WTC11 (cell line): ENCODE data around the gene GLTPD2. TPM values are rescaled to one million over a fixed set of nuclear protein-coding genes. Genes with fewer than 3 reads are reported as not detected.
"Not testable (repeated sequence)": the region's sequence is repeated elsewhere in the genome, so short reads cannot be mapped to it uniquely, and the experiment has no call there.

Experiments used
- ATAC-seq: fragments of 200-7000 bp; cut with Tn5 transposase; 2 replicates; pipeline ENCODE4 v1.10.0; 2021; ENCODE audit warnings: mild to moderate bottlenecking, moderate library complexity
- CTCF ChIA-PET: fragments of 300-600 bp; sonication (Branson Sonifier 250); formaldehyde crosslinking; loops from one replicate; lab custom pipeline; 2021; ENCODE audit warnings: antibody characterized with exemption; lab: Charles Lee
- POLR2A ChIA-PET: fragments of 350-600 bp; sonication (Branson Sonifier 250); formaldehyde crosslinking; loops from one replicate; lab custom pipeline; 2021; ENCODE audit warnings: antibody characterized with exemption; lab: Charles Lee
- DNase-seq: peaks from one replicate; pipeline ENCODE4 v3.0.0; 2021; ENCODE audit warnings: low spot score
- H3K27ac Mint-ChIP-seq: 2 replicates; pipeline ENCODE4 v1.8.0; 2021; ENCODE audit warnings: mixed read lengths
- H3K27me3 Mint-ChIP-seq: 2 replicates; pipeline ENCODE4 v1.8.0; 2021; ENCODE audit warnings: low read depth, mild to moderate bottlenecking, moderate library complexity, mixed read lengths
- H3K36me3 Mint-ChIP-seq: 2 replicates; pipeline ENCODE4 v1.8.0; 2021; ENCODE audit warnings: mixed read lengths
- H3K4me1 Mint-ChIP-seq: 2 replicates; pipeline ENCODE4 v1.8.0; 2022; ENCODE audit warnings: mixed read lengths
- H3K4me3 Mint-ChIP-seq: 2 replicates; pipeline ENCODE4 v1.8.0; 2021; ENCODE audit warnings: mild to moderate bottlenecking, moderate library complexity, mixed read lengths
- H3K9me3 Mint-ChIP-seq: 2 replicates; pipeline ENCODE4 v1.8.0; 2021; ENCODE audit warnings: mixed read lengths
- CBFB ChIP-seq: sonication (generic); formaldehyde crosslinking; IDR thresholded peaks from 2 replicates; pipeline ENCODE4 v1.8.1; 2022; ENCODE audit warnings: mild to moderate bottlenecking, low read depth, missing genetic modification reagents
- CREB1 ChIP-seq: sonication (generic); formaldehyde crosslinking; IDR thresholded peaks from 2 replicates; pipeline ENCODE4 v1.8.0; 2023; ENCODE audit warnings: mild to moderate bottlenecking, missing genetic modification reagents
- ELF4 ChIP-seq: sonication (generic); formaldehyde crosslinking; IDR thresholded peaks from 2 replicates; pipeline ENCODE4 v1.8.1; 2022; ENCODE audit warnings: low read depth, mild to moderate bottlenecking, moderate library complexity, missing genetic modification reagents
- GABPB1 ChIP-seq: sonication (generic); formaldehyde crosslinking; IDR thresholded peaks from 2 replicates; pipeline ENCODE4 v1.8.1; 2023; ENCODE audit warnings: mild to moderate bottlenecking, missing genetic modification reagents
- HMGA2 ChIP-seq: fragments of 250-450 bp; sonication (Bioruptor Pico); IDR thresholded peaks from 2 replicates; pipeline ENCODE4 v1.4.0; 2021; ENCODE audit warnings: mild to moderate bottlenecking, moderate library complexity
- JAZF1 ChIP-seq: fragments of 250-450 bp; sonication (Bioruptor Pico); IDR thresholded peaks from 2 replicates; pipeline ENCODE4 v1.9.0; 2021; ENCODE audit warnings: moderate library complexity, mild to moderate bottlenecking, inconsistent platforms
- KAT7 ChIP-seq: sonication (generic); formaldehyde crosslinking; IDR thresholded peaks from 2 replicates; pipeline ENCODE4 v1.8.1; 2023; ENCODE audit warnings: missing genetic modification reagents, mild to moderate bottlenecking, borderline replicate concordance
- SMAD3 ChIP-seq: sonication (generic); formaldehyde crosslinking; IDR thresholded peaks from 2 replicates; pipeline ENCODE4 v1.8.0; 2022; ENCODE audit warnings: missing genetic modification reagents, mild to moderate bottlenecking, borderline replicate concordance
- SP1 ChIP-seq: sonication (generic); formaldehyde crosslinking; conservative IDR thresholded peaks from 2 replicates; pipeline ENCODE4 v1.8.1; 2022; ENCODE audit warnings: missing genetic modification reagents
- TEAD1 ChIP-seq: sonication (generic); formaldehyde crosslinking; IDR thresholded peaks from 2 replicates; pipeline ENCODE4 v1.8.0; 2022; ENCODE audit warnings: mild to moderate bottlenecking, missing genetic modification reagents
- TP53 ChIP-seq: sonication (generic); formaldehyde crosslinking; IDR thresholded peaks from 2 replicates; pipeline ENCODE4 v1.8.1; 2023; ENCODE audit warnings: mild to moderate bottlenecking, missing genetic modification reagents
- ZNF121 ChIP-seq: sonication (generic); formaldehyde crosslinking; IDR thresholded peaks from 2 replicates; pipeline ENCODE4 v1.8.0; 2023; ENCODE audit warnings: missing genetic modification reagents
- ZNF219 ChIP-seq: sonication (generic); formaldehyde crosslinking; IDR thresholded peaks from 2 replicates; pipeline ENCODE4 v1.8.0; 2023; ENCODE audit warnings: missing genetic modification reagents, mild to moderate bottlenecking, borderline replicate concordance
- total RNA-seq: library from RNA; stranded (reverse); gene quantifications from 3 replicates; pipeline ENCODE4 v1.2.3, GENCODE V29; 2021
- TF ChIP-seq, protein P1 (sequence below): fragments of 200-600 bp; IDR thresholded peaks from 2 replicates; pipeline ENCODE4 v1.8.0; 2022; ENCODE audit warnings: antibody characterized with exemption
- TF ChIP-seq, protein P2 (sequence below): sonication (generic); formaldehyde crosslinking; IDR thresholded peaks from 2 replicates; pipeline ENCODE4 v1.8.1; 2023; ENCODE audit warnings: mild to moderate bottlenecking, missing genetic modification reagents
- TF ChIP-seq, protein P3 (sequence below): fragments of 250-450 bp; sonication (Bioruptor Pico); IDR thresholded peaks from 2 replicates; pipeline ENCODE4 v1.9.0; 2021; ENCODE audit warnings: mild to moderate bottlenecking
- TF ChIP-seq, protein P4 (sequence below): sonication (generic); formaldehyde crosslinking; IDR thresholded peaks from 2 replicates; pipeline ENCODE4 v1.8.1; 2023; ENCODE audit warnings: mild to moderate bottlenecking, missing genetic modification reagents, moderate library complexity
- TF ChIP-seq, protein P5 (sequence below): sonication (generic); formaldehyde crosslinking; IDR thresholded peaks from 2 replicates; pipeline ENCODE4 v1.8.0; 2022; ENCODE audit warnings: mild to moderate bottlenecking, missing genetic modification reagents
- TF ChIP-seq, protein P6 (sequence below): sonication (generic); formaldehyde crosslinking; IDR thresholded peaks from 2 replicates; pipeline ENCODE4 v1.8.1; 2023; ENCODE audit warnings: mild to moderate bottlenecking, missing genetic modification reagents, moderate library complexity
- TF ChIP-seq, protein P7 (sequence below): sonication (generic); formaldehyde crosslinking; IDR thresholded peaks from 2 replicates; pipeline ENCODE4 v1.8.1; 2022; ENCODE audit warnings: mild to moderate bottlenecking, moderate library complexity, missing genetic modification reagents
- TF ChIP-seq, protein P8 (sequence below): fragments of 250-450 bp; sonication (Bioruptor Pico); IDR thresholded peaks from 2 replicates; pipeline ENCODE4 v1.9.0; 2021; ENCODE audit warnings: moderate library complexity, mild to moderate bottlenecking, inconsistent platforms, borderline replicate concordance

The GLTPD2 gene
- total RNA-seq, 1 experiment from 2014 or later: not detected

DNA sequence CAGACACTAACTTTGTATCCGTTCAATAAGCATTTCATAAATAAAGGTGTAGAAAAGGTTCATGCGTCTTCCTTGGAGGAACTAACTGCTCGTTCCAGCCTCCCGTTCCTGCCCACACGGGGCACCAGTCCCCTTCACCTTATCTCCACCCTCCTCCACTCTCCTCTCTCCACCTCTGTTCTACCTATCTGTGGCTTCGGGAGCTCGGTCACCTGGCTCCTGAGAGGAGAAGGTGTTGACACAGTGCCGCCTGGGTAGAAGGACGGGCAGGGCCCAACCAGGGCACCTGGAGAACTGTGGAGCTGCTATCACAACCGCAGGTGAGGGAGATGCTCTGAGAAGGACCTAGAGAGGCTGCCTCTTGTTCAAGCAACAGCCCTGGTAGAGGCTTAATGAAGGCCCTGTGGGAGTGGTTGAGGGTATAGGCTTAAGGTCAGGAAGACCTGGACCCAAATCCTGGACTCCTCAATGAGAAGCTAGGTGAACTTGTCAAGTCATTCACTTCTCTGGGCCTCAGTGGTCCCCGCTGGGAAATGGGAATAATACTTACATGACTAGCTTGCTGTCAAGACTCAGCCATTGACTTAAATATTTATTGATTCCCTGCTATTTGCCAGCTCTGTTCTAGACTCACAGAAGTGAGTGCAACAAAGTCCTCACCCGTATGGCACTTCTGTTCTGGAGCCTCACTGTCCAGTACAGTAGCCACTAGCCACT lies 34.8 kb downstream of the GLTPD2 start:
- ChIA-PET CTCF (interaction anchor here (0.9 to 1.8 kb wide), 3 partner anchors 35 to 113 kb away, joined by 3 to 4 read pairs (median 4); partner anchors contain the start of gene ARRB2), POLR2A (no interaction called here)
- no peak for TF ChIP-seq TEAD1
- TF ChIP-seq, protein P1, sequence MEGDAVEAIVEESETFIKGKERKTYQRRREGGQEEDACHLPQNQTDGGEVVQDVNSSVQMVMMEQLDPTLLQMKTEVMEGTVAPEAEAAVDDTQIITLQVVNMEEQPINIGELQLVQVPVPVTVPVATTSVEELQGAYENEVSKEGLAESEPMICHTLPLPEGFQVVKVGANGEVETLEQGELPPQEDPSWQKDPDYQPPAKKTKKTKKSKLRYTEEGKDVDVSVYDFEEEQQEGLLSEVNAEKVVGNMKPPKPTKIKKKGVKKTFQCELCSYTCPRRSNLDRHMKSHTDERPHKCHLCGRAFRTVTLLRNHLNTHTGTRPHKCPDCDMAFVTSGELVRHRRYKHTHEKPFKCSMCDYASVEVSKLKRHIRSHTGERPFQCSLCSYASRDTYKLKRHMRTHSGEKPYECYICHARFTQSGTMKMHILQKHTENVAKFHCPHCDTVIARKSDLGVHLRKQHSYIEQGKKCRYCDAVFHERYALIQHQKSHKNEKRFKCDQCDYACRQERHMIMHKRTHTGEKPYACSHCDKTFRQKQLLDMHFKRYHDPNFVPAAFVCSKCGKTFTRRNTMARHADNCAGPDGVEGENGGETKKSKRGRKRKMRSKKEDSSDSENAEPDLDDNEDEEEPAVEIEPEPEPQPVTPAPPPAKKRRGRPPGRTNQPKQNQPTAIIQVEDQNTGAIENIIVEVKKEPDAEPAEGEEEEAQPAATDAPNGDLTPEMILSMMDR: no peak
- TF ChIP-seq, protein P2, sequence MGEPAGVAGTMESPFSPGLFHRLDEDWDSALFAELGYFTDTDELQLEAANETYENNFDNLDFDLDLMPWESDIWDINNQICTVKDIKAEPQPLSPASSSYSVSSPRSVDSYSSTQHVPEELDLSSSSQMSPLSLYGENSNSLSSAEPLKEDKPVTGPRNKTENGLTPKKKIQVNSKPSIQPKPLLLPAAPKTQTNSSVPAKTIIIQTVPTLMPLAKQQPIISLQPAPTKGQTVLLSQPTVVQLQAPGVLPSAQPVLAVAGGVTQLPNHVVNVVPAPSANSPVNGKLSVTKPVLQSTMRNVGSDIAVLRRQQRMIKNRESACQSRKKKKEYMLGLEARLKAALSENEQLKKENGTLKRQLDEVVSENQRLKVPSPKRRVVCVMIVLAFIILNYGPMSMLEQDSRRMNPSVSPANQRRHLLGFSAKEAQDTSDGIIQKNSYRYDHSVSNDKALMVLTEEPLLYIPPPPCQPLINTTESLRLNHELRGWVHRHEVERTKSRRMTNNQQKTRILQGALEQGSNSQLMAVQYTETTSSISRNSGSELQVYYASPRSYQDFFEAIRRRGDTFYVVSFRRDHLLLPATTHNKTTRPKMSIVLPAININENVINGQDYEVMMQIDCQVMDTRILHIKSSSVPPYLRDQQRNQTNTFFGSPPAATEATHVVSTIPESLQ (CRISPR knock-in tag): no peak
- no peak for TF ChIP-seq GABPB1 (CRISPR knock-in tag)
- no peak for TF ChIP-seq SMAD3 (CRISPR knock-in tag)
- peak overlapping the region; percentile 67; the same call in 1 of the 2 replicates for H3K27ac Mint-ChIP-seq
- DNase-seq: no peak
- no peaks in the 10 kb centered on the region for H3K4me1 Mint-ChIP-seq
- no peak for ATAC-seq
- H3K27me3 Mint-ChIP-seq: no peaks in the 10 kb centered on the region
- no peak overlapping the region for H3K4me3 Mint-ChIP-seq
- peaks cover 8% of the 10 kb centered on the region for H3K36me3 Mint-ChIP-seq
- no peaks in the 10 kb centered on the region for H3K9me3 Mint-ChIP-seq

DNA sequence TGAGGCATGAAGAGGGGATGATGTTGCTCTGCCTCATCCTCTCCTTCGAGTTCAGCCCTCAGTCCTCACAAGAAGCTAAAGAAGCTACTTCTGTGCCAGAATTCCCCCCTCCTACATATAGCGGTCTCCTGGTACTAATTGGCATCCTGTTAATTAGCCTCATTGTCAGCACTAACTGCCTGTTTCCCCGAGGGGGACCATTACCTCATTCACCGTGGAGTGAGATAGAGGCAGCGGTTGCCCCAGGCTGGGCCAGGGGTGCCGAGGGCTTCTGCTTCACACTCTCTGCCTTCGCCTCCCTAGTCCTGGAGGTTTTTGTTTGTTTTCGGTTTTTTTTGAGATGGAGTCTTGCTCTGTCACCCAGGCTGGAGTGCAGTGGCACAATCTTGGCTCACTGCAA lies 38.6 kb downstream of the GLTPD2 start:
- no peaks in the 10 kb centered on the region for H3K9me3 Mint-ChIP-seq
- no peak for DNase-seq
- CTCF ChIA-PET: interaction anchor here (0.5 kb wide), 1 partner anchor 28 kb away, joined by 3 read pairs; no protein-coding TSS in a partner anchor
- ATAC-seq: no peak
- TF ChIP-seq CBFB (CRISPR knock-in tag) (no peak), CREB1 (CRISPR knock-in tag) (no peak), TEAD1 (no peak), SMAD3 (CRISPR knock-in tag) (no peak), ZNF219 (CRISPR knock-in tag) (no peak), ELF4 (CRISPR knock-in tag) (no peak), KAT7 (CRISPR knock-in tag) (no peak), TP53 (CRISPR knock-in tag) (no peak), JAZF1 (CRISPR knock-in tag) (no peak), SP1 (no peak), HMGA2 (no peak), ZNF121 (CRISPR knock-in tag) (no peak)
- TF ChIP-seq, protein P3, sequence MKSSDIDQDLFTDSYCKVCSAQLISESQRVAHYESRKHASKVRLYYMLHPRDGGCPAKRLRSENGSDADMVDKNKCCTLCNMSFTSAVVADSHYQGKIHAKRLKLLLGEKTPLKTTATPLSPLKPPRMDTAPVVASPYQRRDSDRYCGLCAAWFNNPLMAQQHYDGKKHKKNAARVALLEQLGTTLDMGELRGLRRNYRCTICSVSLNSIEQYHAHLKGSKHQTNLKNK (CRISPR knock-in tag): no peak
- TF ChIP-seq, protein P4, sequence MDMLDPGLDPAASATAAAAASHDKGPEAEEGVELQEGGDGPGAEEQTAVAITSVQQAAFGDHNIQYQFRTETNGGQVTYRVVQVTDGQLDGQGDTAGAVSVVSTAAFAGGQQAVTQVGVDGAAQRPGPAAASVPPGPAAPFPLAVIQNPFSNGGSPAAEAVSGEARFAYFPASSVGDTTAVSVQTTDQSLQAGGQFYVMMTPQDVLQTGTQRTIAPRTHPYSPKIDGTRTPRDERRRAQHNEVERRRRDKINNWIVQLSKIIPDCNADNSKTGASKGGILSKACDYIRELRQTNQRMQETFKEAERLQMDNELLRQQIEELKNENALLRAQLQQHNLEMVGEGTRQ: no peak
- TF ChIP-seq, protein P5, sequence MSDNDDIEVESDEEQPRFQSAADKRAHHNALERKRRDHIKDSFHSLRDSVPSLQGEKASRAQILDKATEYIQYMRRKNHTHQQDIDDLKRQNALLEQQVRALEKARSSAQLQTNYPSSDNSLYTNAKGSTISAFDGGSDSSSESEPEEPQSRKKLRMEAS (CRISPR knock-in tag): no peak
- TF ChIP-seq, protein P6, sequence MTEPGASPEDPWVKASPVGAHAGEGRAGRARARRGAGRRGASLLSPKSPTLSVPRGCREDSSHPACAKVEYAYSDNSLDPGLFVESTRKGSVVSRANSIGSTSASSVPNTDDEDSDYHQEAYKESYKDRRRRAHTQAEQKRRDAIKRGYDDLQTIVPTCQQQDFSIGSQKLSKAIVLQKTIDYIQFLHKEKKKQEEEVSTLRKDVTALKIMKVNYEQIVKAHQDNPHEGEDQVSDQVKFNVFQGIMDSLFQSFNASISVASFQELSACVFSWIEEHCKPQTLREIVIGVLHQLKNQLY (CRISPR knock-in tag): no peak
- TF ChIP-seq, protein P7, sequence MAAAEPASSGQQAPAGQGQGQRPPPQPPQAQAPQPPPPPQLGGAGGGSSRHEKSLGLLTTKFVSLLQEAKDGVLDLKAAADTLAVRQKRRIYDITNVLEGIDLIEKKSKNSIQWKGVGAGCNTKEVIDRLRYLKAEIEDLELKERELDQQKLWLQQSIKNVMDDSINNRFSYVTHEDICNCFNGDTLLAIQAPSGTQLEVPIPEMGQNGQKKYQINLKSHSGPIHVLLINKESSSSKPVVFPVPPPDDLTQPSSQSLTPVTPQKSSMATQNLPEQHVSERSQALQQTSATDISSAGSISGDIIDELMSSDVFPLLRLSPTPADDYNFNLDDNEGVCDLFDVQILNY: no peak
- TF ChIP-seq, protein P8, sequence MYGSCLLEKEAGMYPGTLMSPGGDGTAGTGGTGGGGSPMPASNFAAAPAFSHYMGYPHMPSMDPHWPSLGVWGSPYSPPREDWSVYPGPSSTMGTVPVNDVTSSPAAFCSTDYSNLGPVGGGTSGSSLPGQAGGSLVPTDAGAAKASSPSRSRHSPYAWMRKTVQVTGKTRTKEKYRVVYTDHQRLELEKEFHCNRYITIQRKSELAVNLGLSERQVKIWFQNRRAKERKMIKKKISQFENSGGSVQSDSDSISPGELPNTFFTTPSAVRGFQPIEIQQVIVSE (CRISPR knock-in tag): no peak
- no peak overlapping the region for H3K27ac Mint-ChIP-seq
- H3K27me3 Mint-ChIP-seq: no peaks in the 10 kb centered on the region
- no peaks in the 10 kb centered on the region for H3K36me3 Mint-ChIP-seq
- no peaks in the 10 kb centered on the region for H3K4me1 Mint-ChIP-seq
- H3K4me3 Mint-ChIP-seq: no peak overlapping the region
- POLR2A ChIA-PET: no interaction called here

DNA sequence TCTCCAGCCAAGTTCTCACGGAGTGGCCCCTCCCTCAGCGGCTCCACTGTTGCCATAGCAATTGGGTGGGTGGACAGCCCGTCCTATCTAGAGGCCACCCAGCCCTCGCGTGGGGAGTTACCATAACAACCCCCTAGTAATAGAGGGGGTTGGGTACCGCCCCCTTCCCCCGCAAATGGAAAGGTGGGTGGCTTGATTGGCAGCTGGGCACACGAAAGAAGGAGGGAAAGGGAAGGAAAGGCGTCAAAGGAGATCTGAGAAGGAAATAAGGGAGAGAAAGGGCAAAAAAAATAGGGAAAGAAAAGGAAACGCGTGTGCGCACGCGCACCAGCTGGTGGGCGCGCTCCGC lies 44.0 kb downstream of the GLTPD2 start:
- H3K27me3 Mint-ChIP-seq, ATAC-seq, DNase-seq, POLR2A ChIA-PET, H3K36me3 Mint-ChIP-seq, CTCF ChIA-PET, H3K9me3 Mint-ChIP-seq: not testable (repeated sequence)
- H3K4me1 Mint-ChIP-seq: peaks cover 24% of the 10 kb centered on the region
- peak overlapping the region; percentile 96 for H3K27ac Mint-ChIP-seq
- peak overlapping the region; percentile 82 for H3K4me3 Mint-ChIP-seq
